B cell (primary cell): Measurements from ENCODE around the gene TMEM63A. TPM values are rescaled to one million over a fixed set of nuclear protein-coding genes. Genes with fewer than 3 reads are reported as not detected.

ENCODE experiments used
- ATAC-seq: fragments of 200-7000 bp; cut with Tn5 transposase; one replicate; pipeline ENCODE4 v1.10.0; 2021; ENCODE audit warnings: low read depth, mild to moderate bottlenecking, moderate number of reproducible peaks, moderate library complexity
- CTCF ChIA-PET: fragments of 350-600 bp; sonication (Branson Sonifier 250); formaldehyde crosslinking; loops from one replicate; lab custom pipeline; 2021; ENCODE audit warnings: antibody characterized with exemption, inconsistent platforms; lab: Charles Lee
- POLR2A ChIA-PET: fragments of 350-600 bp; sonication (Branson Sonifier 250); formaldehyde crosslinking; loops from one replicate; lab custom pipeline; 2021; ENCODE audit warnings: antibody characterized with exemption; lab: Charles Lee
- DNase-seq: peaks from one replicate; pipeline ENCODE4 v3.0.0; 2013
- H2AFZ ChIP-seq: 2 replicates; pipeline ENCODE4 v1.6.1; 2012; ENCODE audit warnings: mild to moderate bottlenecking, low read depth, low read length; ENCODE audit not compliant: insufficient read depth, poor library complexity, severe bottlenecking
- H3K27ac ChIP-seq, 2 donors: 1 replicate in 1 of 2; 2 replicates in 1 of 2; pipeline ENCODE4 v1.5.1; 2012 to 2013; ENCODE audit warnings: low read length in 2 of 2, mild to moderate bottlenecking in 2 of 2, moderate library complexity in 1 of 2
- H3K27me3 ChIP-seq, 4 experiments: fragments of 200-600 bp in 1 of 4; sonication (generic) in 1 of 4; replicated peaks in 1 of 4; 1 replicate in 2 of 4; 2 replicates in 2 of 4; pipeline versions ENCODE4 v1.6.1 to v1.7.0; 2013 to 2016; ENCODE audit warnings: low read length in 3 of 4, mild to moderate bottlenecking in 2 of 4, mixed read lengths in 1 of 4, moderate library complexity in 1 of 4; ENCODE audit not compliant: insufficient read depth in 4 of 4, control insufficient read depth in 3 of 4; ENCODE audit errors: control extremely low read depth in 1 of 4
- H3K36me3 ChIP-seq, 2 experiments: replicated peaks in 1 of 2; 1 replicate in 1 of 2; 2 replicates in 1 of 2; pipeline versions ENCODE4 v1.6.1 to v1.7.1; 2013; ENCODE audit warnings: low read length in 1 of 2; ENCODE audit not compliant: insufficient read depth in 2 of 2, control insufficient read depth in 1 of 2; ENCODE audit errors: control extremely low read depth in 1 of 2, extremely low read depth in 1 of 2
- H3K4me1 ChIP-seq, 2 donors: fragments of 200-600 bp in 1 of 2; sonication (generic) in 1 of 2; 1 replicate in 1 of 2; 2 replicates in 1 of 2; pipeline versions ENCODE4 v1.5.1 to v1.6.1; 2013 to 2017; ENCODE audit warnings: low read length in 2 of 2; ENCODE audit not compliant: control insufficient read depth in 2 of 2, insufficient read depth in 2 of 2
- H3K4me2 ChIP-seq: replicated peaks from 2 replicates; pipeline ENCODE3; 2012; ENCODE audit warnings: mild to moderate bottlenecking, low read depth, low read length; ENCODE audit not compliant: poor library complexity, severe bottlenecking
- H3K4me3 ChIP-seq, 5 experiments: fragments of 200-600 bp in 1 of 5; sonication (generic) in 1 of 5; 1 replicate in 3 of 5; 2 replicates in 2 of 5; pipeline versions ENCODE4 v1.5.1 to v1.7.0; 2011 to 2016; ENCODE audit warnings: low read length in 4 of 5, mild to moderate bottlenecking in 4 of 5, low read depth in 2 of 5, control low read depth in 1 of 5, moderate library complexity in 1 of 5; ENCODE audit not compliant: insufficient read depth in 1 of 5; ENCODE audit errors: control extremely low read depth in 1 of 5, extremely low read depth in 1 of 5
- H3K79me2 ChIP-seq: fragments of 200-600 bp; sonication (generic); one replicate; pipeline ENCODE4 v1.6.0; 2016; ENCODE audit warnings: low read length; ENCODE audit not compliant: control insufficient read depth, insufficient read depth
- H3K9ac ChIP-seq: fragments of 200-600 bp; sonication (generic); 2 replicates; pipeline ENCODE4 v1.6.1; 2017; ENCODE audit warnings: mild to moderate bottlenecking, low read length, moderate library complexity
- H3K9me3 ChIP-seq, 3 donors: one replicate each; pipeline versions ENCODE4 v1.6.1 to v1.7.1; 2013; ENCODE audit warnings: low read length in 2 of 3; ENCODE audit not compliant: control insufficient read depth in 2 of 3, insufficient read depth in 1 of 3; ENCODE audit errors: control extremely low read depth in 1 of 3
- H4K20me1 ChIP-seq: 2 replicates; pipeline ENCODE4 v1.6.0; 2012; ENCODE audit warnings: mild to moderate bottlenecking, low read length; ENCODE audit not compliant: insufficient read depth, control insufficient read depth, poor library complexity, severe bottlenecking
- H3K27ac Mint-ChIP-seq: one replicate; pipeline ENCODE4 v1.8.0; 2021; ENCODE audit warnings: mixed read lengths
- H3K27me3 Mint-ChIP-seq: one replicate; pipeline ENCODE4 v1.8.0; 2021; ENCODE audit warnings: mixed read lengths
- H3K4me1 Mint-ChIP-seq: one replicate; pipeline ENCODE4 v1.8.0; 2021; ENCODE audit warnings: mixed read lengths
- H3K4me3 Mint-ChIP-seq: one replicate; pipeline ENCODE4 v1.8.0; 2021; ENCODE audit warnings: mixed read lengths
- H3K9me3 Mint-ChIP-seq: one replicate; pipeline ENCODE4 v1.8.0; 2022; ENCODE audit warnings: mixed read lengths; ENCODE audit not compliant: insufficient read depth
- EZH2 ChIP-seq: IDR thresholded peaks from 2 replicates; pipeline ENCODE4 v1.6.1; 2012; ENCODE audit warnings: borderline replicate concordance, low read depth, mild to moderate bottlenecking, moderate library complexity, low read length; ENCODE audit not compliant: insufficient read depth, poor library complexity, severe bottlenecking
- WGBS: methylation state at CpG from one replicate; pipeline ENCODE4 v1.1.5; 2013; ENCODE audit warnings: missing lambda C conversion rate; ENCODE audit not compliant: insufficient coverage; 5-methylcytosine and 5-hydroxymethylcytosine counted together
- intact Hi-C: fragments of 100-400 bp; cut with micrococcal nuclease; formaldehyde crosslinking; loops from one replicate; pipeline ENCODE4 v1.10.0; 2022
- polyA minus RNA-seq: library from RNA; depleted of rRNA, polyadenylated mRNA; stranded (reverse); fragments of >200 nt; gene quantifications from 2 replicates; pipeline ENCODE4 v1.2.3, GENCODE V29; 2012
- polyA plus RNA-seq: library from polyadenylated mRNA; depleted of rRNA; stranded (reverse); fragments of >200 nt; gene quantifications from 2 replicates; pipeline ENCODE4 v1.2.3, GENCODE V29; 2012
- total RNA-seq, 2 donors: library from RNA; stranded (reverse); fragments of 120-200 nt in 1 of 2; gene quantifications; 1 replicate in 1 of 2; 2 replicates in 1 of 2; pipeline versions ENCODE4 v1.2.3 to v1.2.4, GENCODE V29; 2013 to 2022
- TF ChIP-seq, protein P1 (sequence below): fragments of 200-600 bp; IDR thresholded peaks from one replicate; pipeline ENCODE4 v1.8.0; 2022; ENCODE audit warnings: antibody characterized with exemption, mild to moderate bottlenecking

TMEM63A gene
- total RNA-seq (238 and 267 TPM in 2 replicates), polyA plus RNA-seq (207 and 209 TPM in 2 replicates), polyA minus RNA-seq (89.2 and 169 TPM in 2 replicates)
- total RNA-seq (2013): 80.1 TPM

DNA sequence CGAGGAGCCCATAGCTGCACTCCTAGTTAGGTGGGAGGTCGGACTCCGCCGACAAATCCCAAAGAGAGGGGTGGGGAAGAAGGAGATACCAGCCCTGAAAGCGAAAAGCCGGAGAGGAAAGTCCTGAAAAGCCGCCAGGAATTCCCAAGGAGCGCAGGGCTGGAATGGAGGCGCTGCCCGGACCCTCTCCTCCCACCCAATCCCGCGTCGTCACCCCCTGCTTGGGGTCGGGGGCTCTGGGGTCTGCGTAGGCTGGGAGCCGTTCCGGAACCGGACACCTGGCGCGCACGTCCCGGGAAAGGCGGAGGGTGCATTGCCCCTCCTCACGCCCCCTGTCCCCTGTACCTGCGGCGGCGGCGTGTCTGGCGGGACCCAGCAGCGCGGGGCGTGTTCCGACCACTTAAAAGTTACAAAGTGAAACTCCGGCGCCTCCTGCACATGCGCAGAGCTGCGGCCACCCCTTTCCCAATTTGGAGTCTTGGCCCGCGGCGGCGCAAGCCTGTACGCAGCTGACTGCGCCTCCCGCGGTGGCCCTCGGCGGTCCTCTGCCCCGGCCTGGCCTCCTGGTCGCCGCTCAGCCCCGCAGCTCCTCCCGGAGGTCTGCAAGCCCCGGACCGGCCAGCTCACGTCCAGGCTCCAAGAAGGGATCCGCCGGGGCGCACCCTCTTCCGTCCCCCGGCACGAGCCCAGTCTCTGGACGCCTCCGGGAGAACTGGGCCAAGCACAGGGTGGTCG lies at the start of gene TMEM63A:
TMEM63A (minus strand) TSS at position 422 of the 735 bp plus-strand sequence. CDS start 4,800 bp downstream, outside the sequence.
- Mint-ChIP-seq H3K27ac (peak within 1 kb of the TSS; percentile 91), H3K9me3 (no peaks in the 10 kb centered on the region), H3K27me3 (no peaks in the 10 kb centered on the region), H3K4me1 (peaks cover 48% of the 10 kb centered on the region), H3K4me3 (peak within 1 kb of the TSS; percentile 96)
- 0% methylated on average over 61 of the region's 64 CpGs for WGBS
- peak within 1 kb of the TSS; percentile 86 to 99 (median 96) for H3K4me3 ChIP-seq
- ChIA-PET CTCF (interaction anchor here (0.6 to 5.7 kb wide), 21 partner anchors 11 to 414 kb away, joined by 3 to 59 read pairs (median 5); partner anchors contain the start of genes PYCR2 and SRP9), POLR2A (interaction anchor here (0.7 to 3.3 kb wide), 13 partner anchors 10 to 423 kb away, joined by 3 to 38 read pairs (median 5); partner anchors contain the start of genes PYCR2, SDE2 and SRP9)
- peak within 1 kb of the TSS; percentile 88 for H3K4me2 ChIP-seq
- peaks cover 63% of the 10 kb centered on the region for H3K79me2 ChIP-seq
- peaks cover 30 to 42% of the 10 kb centered on the region in 2 donors for H3K4me1 ChIP-seq
- H3K27me3 ChIP-seq: no peaks in the 10 kb centered on the region
- ATAC-seq (peak; percentile 78), DNase-seq (peak; percentile 91)
- peaks cover 0 to 16% of the 10 kb centered on the region in 2 experiments for H3K36me3 ChIP-seq
- peak within 1 kb of the TSS; percentile 51 to 74 for H3K27ac ChIP-seq
- intact Hi-C loops: loop anchor here (1.0 to 5.0 kb wide), 5 partner anchors 15 to 105 kb away; partner anchors contain the start of genes PYCR2 and SRP9
- H3K9ac ChIP-seq: peak within 1 kb of the TSS; percentile 88
- no peaks in the 10 kb centered on the region for H3K9me3 ChIP-seq
- peaks cover 36% of the 10 kb centered on the region for H4K20me1 ChIP-seq
- TF ChIP-seq EZH2: no peak
- TF ChIP-seq, protein P1, sequence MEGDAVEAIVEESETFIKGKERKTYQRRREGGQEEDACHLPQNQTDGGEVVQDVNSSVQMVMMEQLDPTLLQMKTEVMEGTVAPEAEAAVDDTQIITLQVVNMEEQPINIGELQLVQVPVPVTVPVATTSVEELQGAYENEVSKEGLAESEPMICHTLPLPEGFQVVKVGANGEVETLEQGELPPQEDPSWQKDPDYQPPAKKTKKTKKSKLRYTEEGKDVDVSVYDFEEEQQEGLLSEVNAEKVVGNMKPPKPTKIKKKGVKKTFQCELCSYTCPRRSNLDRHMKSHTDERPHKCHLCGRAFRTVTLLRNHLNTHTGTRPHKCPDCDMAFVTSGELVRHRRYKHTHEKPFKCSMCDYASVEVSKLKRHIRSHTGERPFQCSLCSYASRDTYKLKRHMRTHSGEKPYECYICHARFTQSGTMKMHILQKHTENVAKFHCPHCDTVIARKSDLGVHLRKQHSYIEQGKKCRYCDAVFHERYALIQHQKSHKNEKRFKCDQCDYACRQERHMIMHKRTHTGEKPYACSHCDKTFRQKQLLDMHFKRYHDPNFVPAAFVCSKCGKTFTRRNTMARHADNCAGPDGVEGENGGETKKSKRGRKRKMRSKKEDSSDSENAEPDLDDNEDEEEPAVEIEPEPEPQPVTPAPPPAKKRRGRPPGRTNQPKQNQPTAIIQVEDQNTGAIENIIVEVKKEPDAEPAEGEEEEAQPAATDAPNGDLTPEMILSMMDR: peak; percentile 23
- peak within 1 kb of the TSS; percentile 89 for H2AFZ ChIP-seq
